Measurements from ENCODE around the gene TRPM6. TPM values are rescaled to one million over a fixed set of nuclear protein-coding genes. Genes with fewer than 3 reads are reported as not detected.
"Not testable (repeated sequence)": the region's sequence is repeated elsewhere in the genome, so short reads cannot be mapped to it uniquely, and the experiment has no call there.

The TRPM6 gene
- total RNA-seq, 4 donors from 2014 or later: 0.30 to 2.9 (median 0.97) TPM

- WGBS, 2 donors: 81 to 82% methylated on average over 4 of the region's 4 CpGs
- H3K36me3 ChIP-seq: no peaks in the 10 kb centered on the region
- no peak for TF ChIP-seq POLR2A (IDR thresholded peaks at IDR 0.05)
- TF ChIP-seq CTCF (IDR thresholded peaks at IDR 0.05): no peak
- no peak for TF ChIP-seq EP300 (IDR thresholded peaks at IDR 0.05)
- no peak overlapping the region for H3K27ac ChIP-seq
- no peaks in the 10 kb centered on the region for H3K4me1 ChIP-seq
- peaks cover 0 to 18% (median 0%) of the 10 kb centered on the region in 4 donors for H3K9me3 ChIP-seq
- no peaks in the 10 kb centered on the region for H3K27me3 ChIP-seq
- no peak overlapping the region for H3K4me3 ChIP-seq
- no peak for DNase-seq (ENCODE audit: low spot score in 2 of 2)
Observed at GRCh38 chr9:74908665-74909064, 20.9 kb upstream of the TRPM6 start.

GRCh38 chr9:74907085-74907484 is 19.4 kb upstream of the TRPM6 start:
- Histone ChIP-seq H3K4me3 (no peak overlapping the region), H3K27ac (no peak overlapping the region), H3K27me3 (no peaks in the 10 kb centered on the region), H3K9me3 (peaks cover 0 to 11% (median 0%) of the 10 kb centered on the region in 4 donors), H3K4me1 (no peaks in the 10 kb centered on the region), H3K36me3 (no peaks in the 10 kb centered on the region)
- WGBS, 2 donors: 87 to 88% methylated on average over 3 of the region's 3 CpGs
- no peak for TF ChIP-seq EP300 (IDR thresholded peaks at IDR 0.05)
- TF ChIP-seq POLR2A (IDR thresholded peaks at IDR 0.05): no peak
- no peak for TF ChIP-seq CTCF (IDR thresholded peaks at IDR 0.05)
- no peak for DNase-seq (ENCODE audit: low spot score in 2 of 2)

- Histone ChIP-seq H3K27me3 (no peaks in the 10 kb centered on the region), H3K27ac (no peak overlapping the region), H3K4me1 (no peaks in the 10 kb centered on the region), H3K36me3 (no peaks in the 10 kb centered on the region), H3K9me3 (peaks cover 0 to 6% (median 0%) of the 10 kb centered on the region in 4 donors), H3K4me3 (no peak overlapping the region)
- DNase-seq (ENCODE audit: low spot score in 2 of 2): no peak
- no peak for TF ChIP-seq CTCF (IDR thresholded peaks at IDR 0.05)
- no peak for TF ChIP-seq POLR2A (IDR thresholded peaks at IDR 0.05)
- no peak for TF ChIP-seq EP300 (IDR thresholded peaks at IDR 0.05)
Observed at GRCh38 chr9:74901001-74901400, 13.3 kb upstream of the TRPM6 start.

- not testable (repeated sequence) for DNase-seq (ENCODE audit: low spot score in 2 of 2); H3K9me3 ChIP-seq; H3K27ac ChIP-seq; H3K36me3 ChIP-seq; H3K4me3 ChIP-seq
- H3K4me1 ChIP-seq: peaks cover 0 to 15% (median 0%) of the 10 kb centered on the region in 4 donors
- WGBS, 2 donors: 89 to 98% methylated on average over 3 of the region's 3 CpGs
- H3K27me3 ChIP-seq: peaks cover 0 to 17% of the 10 kb centered on the region in 2 donors
Observed at GRCh38 chr9:74888449-74888848, 728 bp upstream of the TRPM6 start.

GRCh38 chr9:74887981-74888370 is 255 bp upstream of the TRPM6 start:
- H3K36me3 ChIP-seq: no peaks in the 10 kb centered on the region
- TF ChIP-seq CTCF (IDR thresholded peaks at IDR 0.05) (no peak), POLR2A (IDR thresholded peaks at IDR 0.05) (no peak), EP300 (IDR thresholded peaks at IDR 0.05) (no peak)
- 55 to 75% methylated on average over 4 of the region's 4 CpGs for WGBS, 2 donors
- H3K4me1 ChIP-seq: peaks cover 0 to 15% (median 0%) of the 10 kb centered on the region in 4 donors
- DNase-seq (ENCODE audit: low spot score in 2 of 2): no peak
- peak overlapping the region in 1 of 4 donors; percentile 64 for H3K27ac ChIP-seq
- H3K27me3 ChIP-seq: peaks cover 0 to 17% of the 10 kb centered on the region in 2 donors
- H3K4me3 ChIP-seq: peak overlapping the region in 2 of 4 donors; percentile 53 to 58
- H3K9me3 ChIP-seq: peaks cover 0 to 7% (median 1%) of the 10 kb centered on the region in 4 donors
